Endothelial cell of umbilical vein (primary cell): ENCODE results near the gene EP400. TPM values are rescaled to one million over a fixed set of nuclear protein-coding genes. Genes with fewer than 3 reads are reported as not detected.

Experiments
- BruUV-seq: library from RNA; stranded (reverse); fragments of 400-500 nt; replicated peaks from 2 replicates; lab custom pipeline; 2021; lab: Mats Ljungman, UMichigan
- CTCF ChIA-PET: fragments of 300-600, 350-600 bp; sonication (Branson Sonifier 250); formaldehyde crosslinking; loops from one replicate; lab custom pipeline; 2021; ENCODE audit warnings: antibody characterized with exemption, inconsistent platforms; lab: Charles Lee
- POLR2A ChIA-PET: fragments of 300-600, 350-600 bp; sonication (Branson Sonifier 250); formaldehyde crosslinking; loops from one replicate; lab custom pipeline; 2021; ENCODE audit warnings: antibody characterized with exemption, inconsistent platforms; lab: Charles Lee
- DNase-seq: peaks from one replicate; pipeline ENCODE4 v3.0.0-alpha.2; 2011; ENCODE audit warnings: low read depth, low spot score
- FAIRE-seq: peaks from 2 replicates; lab custom pipeline; 2011; peaks lifted over from hg19 to GRCh38; lab: Jason Lieb, UNC
- H2AFZ ChIP-seq: 2 replicates; pipeline ENCODE4 v1.6.0; 2012; ENCODE audit warnings: low read depth, low read length, control low read depth, inconsistent platforms
- H3K27ac ChIP-seq: 2 replicates; pipeline ENCODE4 v1.5.1; 2011; ENCODE audit warnings: low read depth, mild to moderate bottlenecking, control low read depth, low read length, moderate library complexity; ENCODE audit not compliant: insufficient read depth
- H3K27me3 ChIP-seq, 2 experiments: 2 replicates each; pipeline versions ENCODE4 v1.6.0 to v1.6.1; 2011; ENCODE audit warnings: low read length in 2 of 2, mixed read lengths in 1 of 2; ENCODE audit not compliant: control insufficient read depth in 2 of 2, insufficient read depth in 2 of 2
- H3K36me3 ChIP-seq, 2 experiments: 2 replicates in 1 of 2; 3 replicates in 1 of 2; pipeline ENCODE4 v1.5.1; 2011; ENCODE audit warnings: low read length in 2 of 2, mild to moderate bottlenecking in 1 of 2, moderate library complexity in 1 of 2; ENCODE audit not compliant: control insufficient read depth in 2 of 2, insufficient read depth in 2 of 2; ENCODE audit errors: extremely low read depth in 1 of 2
- H3K4me1 ChIP-seq: 3 replicates; pipeline ENCODE4 v1.5.1; 2011; ENCODE audit warnings: mild to moderate bottlenecking, low read length; ENCODE audit not compliant: control insufficient read depth, insufficient read depth; ENCODE audit errors: extremely low read depth
- H3K4me2 ChIP-seq: 2 replicates; pipeline ENCODE4 v1.6.1; 2011; ENCODE audit warnings: low read length, control low read depth, mixed read lengths; ENCODE audit not compliant: insufficient read depth
- H3K4me3 ChIP-seq, 3 experiments: fragments of 200-600 bp in 1 of 3; sonication (generic), shearing (Covaris generic) in 1 of 3; replicated peaks in 1 of 3; 2 replicates each; pipeline ENCODE4 v1.5.1; 2011 to 2016; ENCODE audit warnings: control low read depth in 3 of 3, low read length in 3 of 3, mild to moderate bottlenecking in 2 of 3, inconsistent platforms in 1 of 3, low read depth in 1 of 3, moderate library complexity in 1 of 3; ENCODE audit not compliant: insufficient read depth in 1 of 3
- H3K79me2 ChIP-seq: 2 replicates; pipeline ENCODE4 v1.6.0; 2012; ENCODE audit warnings: low read length, inconsistent platforms; ENCODE audit not compliant: control insufficient read depth, insufficient read depth
- H3K9ac ChIP-seq: replicated peaks from 2 replicates; pipeline ENCODE3; 2011; ENCODE audit warnings: low read length, control low read depth; ENCODE audit not compliant: insufficient read depth; ENCODE audit errors: extremely low read depth
- H3K9me1 ChIP-seq: replicated peaks from 3 replicates; pipeline ENCODE4 v1.6.0; 2011; ENCODE audit warnings: mild to moderate bottlenecking, low read length; ENCODE audit not compliant: control insufficient read depth, insufficient read depth; ENCODE audit errors: extremely low read depth
- H3K9me3 ChIP-seq: replicated peaks from 2 replicates; pipeline ENCODE4 v1.5.1; 2012; ENCODE audit warnings: low read length, inconsistent platforms; ENCODE audit not compliant: control insufficient read depth, insufficient read depth
- H4K20me1 ChIP-seq: replicated peaks from 2 replicates; pipeline ENCODE3; 2011; ENCODE audit warnings: mild to moderate bottlenecking, low read length; ENCODE audit not compliant: control insufficient read depth, insufficient read depth; ENCODE audit errors: extremely low read depth
- EZH2 ChIP-seq: IDR thresholded peaks from 2 replicates; pipeline ENCODE4 v1.6.1; 2012; ENCODE audit warnings: borderline replicate concordance, low read depth, mild to moderate bottlenecking, moderate library complexity, low read length, inconsistent platforms; ENCODE audit not compliant: severe bottlenecking
- FOS ChIP-seq: IDR thresholded peaks from 2 replicates; pipeline ENCODE4 v1.6.1; 2011; ENCODE audit warnings: mild to moderate bottlenecking, low read length, moderate library complexity, borderline replicate concordance; ENCODE audit not compliant: insufficient read depth
- GATA2 ChIP-seq: IDR thresholded peaks from 2 replicates; pipeline ENCODE4 v1.7.0; 2011; ENCODE audit warnings: low read depth, mild to moderate bottlenecking, moderate library complexity, mixed read lengths, low read length; ENCODE audit not compliant: insufficient read length, insufficient read depth
- JUN ChIP-seq: IDR thresholded peaks from 2 replicates; pipeline ENCODE4 v1.6.1; 2011; ENCODE audit warnings: borderline replicate concordance, low read depth; ENCODE audit not compliant: insufficient read length, insufficient read depth
- MAX ChIP-seq: IDR thresholded peaks from 2 replicates; pipeline ENCODE4 v1.6.1; 2011; ENCODE audit not compliant: insufficient read depth, insufficient read length
- POLR2A ChIP-seq: IDR thresholded peaks from 2 replicates; pipeline ENCODE4 v1.6.1; 2012; ENCODE audit warnings: low read depth, mild to moderate bottlenecking, control low read depth, low read length
- POLR2AphosphoS5 ChIP-seq: IDR thresholded peaks from 2 replicates; pipeline ENCODE4 v1.6.1; 2012; ENCODE audit warnings: low read depth, mild to moderate bottlenecking, control low read depth, low read length, moderate library complexity; ENCODE audit not compliant: insufficient read depth
- dilution Hi-C: fragments of 300-500 bp; cut with MboI; formaldehyde crosslinking; loops from one replicate; pipeline ENCODE4 v1.15.0; 2019; ENCODE audit warnings: low sequenced_read_pairs; ENCODE audit not compliant: extremely low pct_ligation_motif_present
- intact Hi-C: fragments of 100-400 bp; cut with micrococcal nuclease; formaldehyde crosslinking; loops from one replicate; pipeline ENCODE4 v1.10.0; 2022
- polyA plus RNA-seq, 4 experiments: library from polyadenylated mRNA; depleted of rRNA in 3 of 4; stranded (reverse) in 3 of 4; unstranded in 1 of 4; fragments of >200 nt; gene quantifications; 2 replicates each; pipeline versions ENCODE4 v1.2.1 to v1.2.3, GENCODE V29; 2011 to 2012; ENCODE audit warnings: missing spikeins in 1 of 4
- total RNA-seq: library from RNA; stranded (reverse); gene quantifications from 2 replicates; pipeline ENCODE4 v1.2.3, GENCODE V29; 2021
- TF ChIP-seq, protein P1 (sequence below), 2 donors: IDR thresholded peaks; 1 replicate in 1 of 2; 2 replicates in 1 of 2; pipeline ENCODE4 v1.5.1; 2011; ENCODE audit warnings: low read length in 2 of 2, mild to moderate bottlenecking in 2 of 2, moderate library complexity in 2 of 2, control low read depth in 1 of 2, inconsistent platforms in 1 of 2, low read depth in 1 of 2; ENCODE audit not compliant: insufficient read depth in 1 of 2; ENCODE audit errors: extremely low read depth in 1 of 2

EP400 gene
- total and polyA plus RNA-seq, 2 donors (not counting 3 experiments of a cell fraction or from before 2014, with no cell fraction given), result 9.0 to 57.7 TPM

GRCh38 chr12:131927110-131928079 lies 22.3 kb upstream of the EP400 start:
- POLR2A ChIA-PET, result no interaction called here
- intact Hi-C loops (loop anchor here (2.0 kb wide), 1 partner anchor 15 kb away; no protein-coding TSS in a partner anchor), dilution Hi-C loops (no loop called here)
- no peak overlapping the region for H3K27ac ChIP-seq
- H3K9me3 ChIP-seq, result no peaks in the 10 kb centered on the region
- H4K20me1 ChIP-seq, result no peaks in the 10 kb centered on the region
- DNase-seq, result no peak
- TF ChIP-seq EZH2, result no peak
- no peak for TF ChIP-seq POLR2AphosphoS5
- TF ChIP-seq, protein P1, sequence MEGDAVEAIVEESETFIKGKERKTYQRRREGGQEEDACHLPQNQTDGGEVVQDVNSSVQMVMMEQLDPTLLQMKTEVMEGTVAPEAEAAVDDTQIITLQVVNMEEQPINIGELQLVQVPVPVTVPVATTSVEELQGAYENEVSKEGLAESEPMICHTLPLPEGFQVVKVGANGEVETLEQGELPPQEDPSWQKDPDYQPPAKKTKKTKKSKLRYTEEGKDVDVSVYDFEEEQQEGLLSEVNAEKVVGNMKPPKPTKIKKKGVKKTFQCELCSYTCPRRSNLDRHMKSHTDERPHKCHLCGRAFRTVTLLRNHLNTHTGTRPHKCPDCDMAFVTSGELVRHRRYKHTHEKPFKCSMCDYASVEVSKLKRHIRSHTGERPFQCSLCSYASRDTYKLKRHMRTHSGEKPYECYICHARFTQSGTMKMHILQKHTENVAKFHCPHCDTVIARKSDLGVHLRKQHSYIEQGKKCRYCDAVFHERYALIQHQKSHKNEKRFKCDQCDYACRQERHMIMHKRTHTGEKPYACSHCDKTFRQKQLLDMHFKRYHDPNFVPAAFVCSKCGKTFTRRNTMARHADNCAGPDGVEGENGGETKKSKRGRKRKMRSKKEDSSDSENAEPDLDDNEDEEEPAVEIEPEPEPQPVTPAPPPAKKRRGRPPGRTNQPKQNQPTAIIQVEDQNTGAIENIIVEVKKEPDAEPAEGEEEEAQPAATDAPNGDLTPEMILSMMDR (IDR thresholded peaks at IDR 0.05; ENCODE audit: extremely low read depth in 1 of 2, insufficient read depth in 1 of 2, low read depth in 1 of 2, low read length in 2 of 2), result no peak
- TF ChIP-seq POLR2A, result no peak
- TF ChIP-seq JUN, result no peak
- no peak for TF ChIP-seq FOS
- no peak for TF ChIP-seq MAX
- TF ChIP-seq GATA2, result no peak
- no peak overlapping the region for H3K9ac ChIP-seq
- no peak overlapping the region for H3K4me2 ChIP-seq
- H2AFZ ChIP-seq, result peak overlapping the region; percentile 62
- FAIRE-seq, result no peak
- H3K27me3 ChIP-seq, result no peaks in the 10 kb centered on the region
- CTCF ChIA-PET, result interaction anchor here (0.7 to 1.2 kb wide), 2 partner anchors 22 to 91 kb away, joined by 4 read pairs; partner anchors contain the start of gene EP400
- peaks cover 4 to 8% of the 10 kb centered on the region in 2 experiments for H3K36me3 ChIP-seq
- H3K79me2 ChIP-seq, result peaks cover 24% of the 10 kb centered on the region
- H3K9me1 ChIP-seq, result no peaks in the 10 kb centered on the region
- no peak overlapping the region for H3K4me3 ChIP-seq
- peaks cover 8% of the 10 kb centered on the region for H3K4me1 ChIP-seq
- BruUV-seq, result no TSS peak
